Thyroid gland (tissue), 4 donors: ENCODE measurements around the gene ZNF804B.

Source experiments
- CTCF ChIP-seq, 6 experiments: fragments of 200-600 bp in 3 of 6; fragments of 450-650 bp in 3 of 6; sonication (generic) in 3 of 6; IDR thresholded peaks; one replicate each; pipeline ENCODE4 v1.5.1; 2016 to 2019; ENCODE audit warnings: antibody characterized with exemption in 6 of 6, mild to moderate bottlenecking in 2 of 6, inconsistent platforms in 1 of 6, moderate library complexity in 1 of 6
- POLR2A ChIP-seq, 2 donors: fragments of 450-650 bp; IDR thresholded peaks; one replicate each; pipeline ENCODE4 v1.6.1; 2017; ENCODE audit warnings: antibody characterized with exemption in 2 of 2, mild to moderate bottlenecking in 2 of 2, moderate library complexity in 1 of 2

GRCh38 chr7:88818552-88818951 is 59.1 kb downstream of the ZNF804B start:
- no peak for TF ChIP-seq CTCF (IDR thresholded peaks at IDR 0.05)
- TF ChIP-seq POLR2A (IDR thresholded peaks at IDR 0.05) = no peak
